ENCODE measurements around the gene ZFAND3.

DNA sequence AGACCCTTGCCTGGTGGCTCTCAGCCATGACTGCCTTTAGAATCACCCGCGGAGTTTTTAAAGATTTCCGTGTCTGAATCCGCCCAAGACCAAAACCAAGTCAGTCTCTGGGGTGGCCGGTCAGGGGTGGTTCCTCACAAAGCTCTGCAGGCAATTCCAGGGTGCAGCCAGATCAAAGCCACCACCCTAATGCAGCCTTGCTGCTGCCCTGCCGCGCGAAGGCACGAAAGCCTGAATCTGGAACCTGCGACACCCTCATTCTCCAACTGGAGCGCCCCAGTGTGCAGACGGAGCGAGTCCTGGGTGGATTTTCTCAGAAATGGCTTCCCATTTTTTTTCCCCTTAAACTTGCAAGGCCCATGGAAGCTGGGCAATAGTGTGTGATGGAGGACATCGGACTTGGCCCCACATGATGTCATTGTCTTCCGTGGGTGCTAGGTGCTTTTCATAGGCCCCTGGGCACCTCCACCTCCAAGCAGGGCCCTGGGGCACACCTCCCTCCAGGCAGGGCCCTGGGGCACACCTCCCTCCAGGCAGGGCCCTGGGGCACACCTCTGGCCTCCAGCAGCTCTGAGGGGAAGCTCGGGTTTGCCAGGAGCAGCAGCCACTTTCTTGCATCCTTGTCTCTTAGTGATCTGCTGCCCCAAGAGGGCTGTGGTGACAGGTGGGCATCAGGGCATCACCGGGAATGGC is 343.1 kb downstream of the ZFAND3 start:
- TF ChIP-seq, protein P1, sequence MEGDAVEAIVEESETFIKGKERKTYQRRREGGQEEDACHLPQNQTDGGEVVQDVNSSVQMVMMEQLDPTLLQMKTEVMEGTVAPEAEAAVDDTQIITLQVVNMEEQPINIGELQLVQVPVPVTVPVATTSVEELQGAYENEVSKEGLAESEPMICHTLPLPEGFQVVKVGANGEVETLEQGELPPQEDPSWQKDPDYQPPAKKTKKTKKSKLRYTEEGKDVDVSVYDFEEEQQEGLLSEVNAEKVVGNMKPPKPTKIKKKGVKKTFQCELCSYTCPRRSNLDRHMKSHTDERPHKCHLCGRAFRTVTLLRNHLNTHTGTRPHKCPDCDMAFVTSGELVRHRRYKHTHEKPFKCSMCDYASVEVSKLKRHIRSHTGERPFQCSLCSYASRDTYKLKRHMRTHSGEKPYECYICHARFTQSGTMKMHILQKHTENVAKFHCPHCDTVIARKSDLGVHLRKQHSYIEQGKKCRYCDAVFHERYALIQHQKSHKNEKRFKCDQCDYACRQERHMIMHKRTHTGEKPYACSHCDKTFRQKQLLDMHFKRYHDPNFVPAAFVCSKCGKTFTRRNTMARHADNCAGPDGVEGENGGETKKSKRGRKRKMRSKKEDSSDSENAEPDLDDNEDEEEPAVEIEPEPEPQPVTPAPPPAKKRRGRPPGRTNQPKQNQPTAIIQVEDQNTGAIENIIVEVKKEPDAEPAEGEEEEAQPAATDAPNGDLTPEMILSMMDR (conservative IDR thresholded peaks at IDR 0.05; ENCODE audit: low read depth in 2 of 2) = no peak
- no peak for TF ChIP-seq POLR2AphosphoS5 (IDR thresholded peaks at IDR 0.05; ENCODE audit: low read depth)
- no peak for TF ChIP-seq EZH2 (IDR thresholded peaks at IDR 0.05; ENCODE audit: low read depth, unreplicated experiment)
- TF ChIP-seq EZH2phosphoT487 (IDR thresholded peaks at IDR 0.05; ENCODE audit: unreplicated experiment) = no peak
- TF ChIP-seq, protein P2, sequence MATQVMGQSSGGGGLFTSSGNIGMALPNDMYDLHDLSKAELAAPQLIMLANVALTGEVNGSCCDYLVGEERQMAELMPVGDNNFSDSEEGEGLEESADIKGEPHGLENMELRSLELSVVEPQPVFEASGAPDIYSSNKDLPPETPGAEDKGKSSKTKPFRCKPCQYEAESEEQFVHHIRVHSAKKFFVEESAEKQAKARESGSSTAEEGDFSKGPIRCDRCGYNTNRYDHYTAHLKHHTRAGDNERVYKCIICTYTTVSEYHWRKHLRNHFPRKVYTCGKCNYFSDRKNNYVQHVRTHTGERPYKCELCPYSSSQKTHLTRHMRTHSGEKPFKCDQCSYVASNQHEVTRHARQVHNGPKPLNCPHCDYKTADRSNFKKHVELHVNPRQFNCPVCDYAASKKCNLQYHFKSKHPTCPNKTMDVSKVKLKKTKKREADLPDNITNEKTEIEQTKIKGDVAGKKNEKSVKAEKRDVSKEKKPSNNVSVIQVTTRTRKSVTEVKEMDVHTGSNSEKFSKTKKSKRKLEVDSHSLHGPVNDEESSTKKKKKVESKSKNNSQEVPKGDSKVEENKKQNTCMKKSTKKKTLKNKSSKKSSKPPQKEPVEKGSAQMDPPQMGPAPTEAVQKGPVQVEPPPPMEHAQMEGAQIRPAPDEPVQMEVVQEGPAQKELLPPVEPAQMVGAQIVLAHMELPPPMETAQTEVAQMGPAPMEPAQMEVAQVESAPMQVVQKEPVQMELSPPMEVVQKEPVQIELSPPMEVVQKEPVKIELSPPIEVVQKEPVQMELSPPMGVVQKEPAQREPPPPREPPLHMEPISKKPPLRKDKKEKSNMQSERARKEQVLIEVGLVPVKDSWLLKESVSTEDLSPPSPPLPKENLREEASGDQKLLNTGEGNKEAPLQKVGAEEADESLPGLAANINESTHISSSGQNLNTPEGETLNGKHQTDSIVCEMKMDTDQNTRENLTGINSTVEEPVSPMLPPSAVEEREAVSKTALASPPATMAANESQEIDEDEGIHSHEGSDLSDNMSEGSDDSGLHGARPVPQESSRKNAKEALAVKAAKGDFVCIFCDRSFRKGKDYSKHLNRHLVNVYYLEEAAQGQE (IDR thresholded peaks at IDR 0.05; ENCODE audit: unreplicated experiment) = no peak
- no peak for TF ChIP-seq CREB1 (CRISPR knock-in tag; IDR thresholded peaks at IDR 0.05; ENCODE audit: low read depth)
- TF ChIP-seq, protein P3, sequence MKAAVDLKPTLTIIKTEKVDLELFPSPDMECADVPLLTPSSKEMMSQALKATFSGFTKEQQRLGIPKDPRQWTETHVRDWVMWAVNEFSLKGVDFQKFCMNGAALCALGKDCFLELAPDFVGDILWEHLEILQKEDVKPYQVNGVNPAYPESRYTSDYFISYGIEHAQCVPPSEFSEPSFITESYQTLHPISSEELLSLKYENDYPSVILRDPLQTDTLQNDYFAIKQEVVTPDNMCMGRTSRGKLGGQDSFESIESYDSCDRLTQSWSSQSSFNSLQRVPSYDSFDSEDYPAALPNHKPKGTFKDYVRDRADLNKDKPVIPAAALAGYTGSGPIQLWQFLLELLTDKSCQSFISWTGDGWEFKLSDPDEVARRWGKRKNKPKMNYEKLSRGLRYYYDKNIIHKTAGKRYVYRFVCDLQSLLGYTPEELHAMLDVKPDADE (IDR thresholded peaks at IDR 0.05) = no peak
- TF ChIP-seq ZNF331 (CRISPR knock-in tag; IDR thresholded peaks at IDR 0.05; ENCODE audit: low read depth) = no peak

Measured in GM23338 (cell line).